GM21723 (cell line): Measurements from ENCODE around the gene INPPL1.

Experiments used
- ATAC-seq: cut with Tn5 transposase; IDR thresholded peaks from one replicate; pipeline ENCODE4 v1.9.1; 2021; ENCODE audit warnings: mild to moderate bottlenecking, moderate library complexity; ENCODE audit not compliant: unreplicated experiment

Gene INPPL1

GRCh38 chr11:72217841-72218240 lies 6.7 kb upstream of the INPPL1 start:
- no peak for ATAC-seq

- ATAC-seq, result no peak
Measured at GRCh38 chr11:72218251-72218745, 6.3 kb upstream of the INPPL1 start.

GRCh38 chr11:72220696-72221363 lies 3.7 kb upstream of the INPPL1 start:
- no peak for ATAC-seq

- ATAC-seq, result no peak
Measured at GRCh38 chr11:72221386-72222075, 3.0 kb upstream of the INPPL1 start.

- ATAC-seq, result no peak
Measured at GRCh38 chr11:72222106-72222891, 2.3 kb upstream of the INPPL1 start.

GRCh38 chr11:72222907-72223614 lies 1.5 kb upstream of the INPPL1 start:
- ATAC-seq, result peak; percentile 65

- ATAC-seq, result peak; percentile 57
Measured at GRCh38 chr11:72223615-72224563, 678 bp upstream of the INPPL1 start.

- no peak for ATAC-seq
Measured at GRCh38 chr11:72225411-72225951, 914 bp downstream of the INPPL1 start.

GRCh38 chr11:72226701-72227100 lies 2.1 kb downstream of the INPPL1 start:
- no peak for ATAC-seq

GRCh38 chr11:72227316-72228228 lies 3.0 kb downstream of the INPPL1 start:
- ATAC-seq, result no peak

- ATAC-seq, result no peak
Measured at GRCh38 chr11:72228229-72228843, 3.8 kb downstream of the INPPL1 start.

GRCh38 chr11:72228844-72229231 lies 4.3 kb downstream of the INPPL1 start:
- no peak for ATAC-seq

GRCh38 chr11:72229336-72229924 lies 4.9 kb downstream of the INPPL1 start:
- ATAC-seq, result no peak

- no peak for ATAC-seq
Measured at GRCh38 chr11:72229925-72230763, 5.6 kb downstream of the INPPL1 start.

GRCh38 chr11:72230764-72231365 lies 6.3 kb downstream of the INPPL1 start:
- ATAC-seq, result no peak
